HG03025 (cell line): ENCODE measurements around the gene GATAD2B.
A peak's percentile ranks its signal among the peaks of the same experiment; 100 is the strongest.
"Not testable (repeated sequence)": the region's sequence is repeated elsewhere in the genome, so short reads cannot be mapped to it uniquely, and the experiment has no call there.

ENCODE experiments used
- ATAC-seq: cut with Tn5 transposase; IDR thresholded peaks from one replicate; pipeline ENCODE4 v1.9.1; 2021; ENCODE audit warnings: mild to moderate bottlenecking, moderate library complexity; ENCODE audit not compliant: unreplicated experiment, low FRiP score

GATAD2B gene

DNA sequence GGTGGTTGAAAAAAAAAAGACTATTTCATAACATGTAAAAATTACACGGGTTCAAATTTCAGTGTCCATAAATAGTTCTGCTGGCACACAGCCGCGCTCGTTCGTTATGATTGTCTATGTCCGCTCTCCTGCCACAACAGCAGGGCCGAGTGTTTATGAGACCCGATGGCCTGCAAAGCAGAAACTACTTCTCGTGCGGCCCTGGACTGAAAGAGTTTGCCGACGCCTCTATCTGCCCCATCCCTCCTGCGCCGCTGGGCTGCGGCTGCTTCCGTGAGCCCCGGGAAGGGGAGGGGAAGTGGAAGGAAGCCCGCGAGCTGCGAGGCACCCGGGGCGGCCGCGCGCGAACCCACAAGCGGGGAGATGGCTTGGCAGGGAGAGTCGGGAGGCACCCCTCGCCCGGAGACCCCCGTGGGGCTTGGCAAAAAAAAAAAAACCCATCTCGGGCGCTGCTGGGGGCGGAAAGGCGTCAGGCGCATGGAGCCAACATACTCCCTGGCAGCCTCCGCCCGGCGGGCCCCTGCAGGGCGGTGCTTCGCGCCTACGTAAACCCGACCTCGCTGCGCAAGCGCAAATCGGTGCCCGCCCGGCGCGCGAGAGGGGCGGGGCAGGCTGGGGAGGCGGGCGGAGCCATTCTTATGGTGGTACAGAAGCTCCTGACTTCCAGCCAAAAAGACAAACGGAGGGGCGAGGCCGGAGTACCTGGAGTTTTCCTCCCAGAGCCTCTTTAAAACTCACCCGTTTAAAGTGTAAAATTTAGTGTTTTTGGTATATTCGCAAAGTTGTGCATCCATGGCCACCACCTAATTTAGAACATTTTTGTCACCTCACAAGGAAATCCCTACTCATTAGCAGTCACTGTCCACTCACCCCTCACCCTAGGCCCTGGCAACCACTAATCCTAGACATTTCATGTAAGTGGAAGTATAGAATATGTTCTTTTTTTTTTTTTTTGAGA, 139.3 kb downstream of the GATAD2B start:
- ATAC-seq: peak; percentile 67

DNA sequence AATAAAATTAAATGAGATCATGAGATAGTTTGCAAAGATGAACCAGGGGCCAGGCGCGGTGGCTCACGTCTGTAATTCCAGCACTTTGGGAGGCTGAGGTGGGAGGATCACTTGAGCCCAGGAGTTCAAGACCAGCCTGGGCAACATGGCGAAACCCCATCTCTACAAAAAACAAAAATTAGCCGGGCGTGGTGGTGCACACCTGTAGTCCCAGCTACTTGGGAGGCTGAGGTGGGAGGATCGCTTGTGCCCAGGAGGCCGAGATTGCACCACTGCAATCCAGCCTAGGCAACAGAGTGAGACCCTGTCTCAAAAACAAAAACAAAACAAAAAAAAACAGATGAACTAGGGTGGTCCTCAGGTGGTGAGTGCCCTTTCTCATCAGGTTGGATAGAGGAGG, 140.1 kb downstream of the GATAD2B start:
- ATAC-seq: not testable (repeated sequence)

GRCh38 chr1:153780551-153780950, 142.2 kb downstream of the GATAD2B start:
- ATAC-seq: no peak

DNA sequence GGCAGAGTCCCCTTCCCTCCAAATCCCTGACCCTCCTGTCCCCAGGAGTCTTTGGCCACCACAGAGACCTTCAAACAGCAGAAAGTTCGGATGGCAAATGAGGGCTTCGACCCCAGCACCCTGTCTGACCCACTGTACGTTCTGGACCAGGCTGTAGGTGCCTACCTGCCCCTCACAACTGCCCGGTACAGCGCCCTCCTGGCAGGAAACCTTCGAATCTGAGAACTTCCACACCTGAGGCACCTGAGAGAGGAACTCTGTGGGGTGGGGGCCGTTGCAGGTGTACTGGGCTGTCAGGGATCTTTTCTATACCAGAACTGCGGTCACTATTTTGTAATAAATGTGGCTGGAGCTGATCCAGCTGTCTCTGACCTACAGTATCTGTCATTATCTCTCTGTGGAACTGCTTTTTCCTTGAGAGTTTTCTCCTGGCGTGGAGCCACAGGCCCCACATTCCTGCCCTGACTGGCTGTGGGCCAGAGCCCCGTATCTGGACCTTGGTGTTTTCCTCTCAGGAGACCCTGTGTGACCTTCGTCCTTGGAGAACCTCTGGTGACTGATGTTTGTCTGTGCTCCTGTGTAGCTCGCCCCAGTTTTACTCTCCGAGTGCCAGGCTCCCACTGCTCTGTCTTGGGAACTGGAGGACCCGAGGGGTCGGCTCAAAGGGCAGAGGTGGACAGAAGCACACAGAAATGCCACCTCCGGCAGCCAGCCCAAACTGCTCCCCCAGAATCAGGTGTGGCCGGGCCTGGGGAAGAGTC, 142.8 kb downstream of the GATAD2B start:
- no peak for ATAC-seq

- ATAC-seq: no peak
Measured at GRCh38 chr1:153778824-153779519, 143.8 kb downstream of the GATAD2B start.

DNA sequence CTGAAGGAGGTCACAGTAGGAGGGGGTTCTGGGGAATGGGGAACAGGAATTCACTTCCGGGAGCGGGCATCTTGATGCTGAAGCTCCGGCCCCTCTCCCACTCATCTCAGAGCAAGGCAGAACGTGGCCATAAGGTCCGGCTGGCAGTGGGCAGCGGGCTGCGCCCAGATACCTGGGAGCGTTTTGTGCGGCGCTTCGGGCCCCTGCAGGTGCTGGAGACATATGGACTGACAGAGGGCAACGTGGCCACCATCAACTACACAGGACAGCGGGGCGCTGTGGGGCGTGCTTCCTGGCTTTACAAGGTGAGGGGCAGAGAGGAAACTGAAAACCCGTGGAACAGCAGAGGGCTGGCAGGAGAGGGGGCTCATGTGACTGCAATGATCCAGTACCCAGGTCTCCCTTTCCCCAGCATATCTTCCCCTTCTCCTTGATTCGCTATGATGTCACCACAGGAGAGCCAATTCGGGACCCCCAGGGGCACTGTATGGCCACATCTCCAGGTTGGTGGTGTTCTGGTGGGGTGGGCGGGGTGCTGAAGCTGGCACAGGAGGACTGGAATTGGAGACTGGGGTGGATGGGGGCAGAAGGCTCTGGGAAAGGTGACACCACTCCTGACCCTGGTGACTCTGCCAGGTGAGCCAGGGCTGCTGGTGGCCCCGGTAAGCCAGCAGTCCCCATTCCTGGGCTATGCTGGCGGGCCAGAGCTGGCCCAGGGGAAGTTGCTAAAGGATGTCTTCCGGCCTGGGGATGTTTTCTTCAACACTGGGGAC, 144.5 kb downstream of the GATAD2B start:
- no peak for ATAC-seq

- no peak for ATAC-seq
Measured at GRCh38 chr1:153777648-153778047, 145.1 kb downstream of the GATAD2B start.

DNA sequence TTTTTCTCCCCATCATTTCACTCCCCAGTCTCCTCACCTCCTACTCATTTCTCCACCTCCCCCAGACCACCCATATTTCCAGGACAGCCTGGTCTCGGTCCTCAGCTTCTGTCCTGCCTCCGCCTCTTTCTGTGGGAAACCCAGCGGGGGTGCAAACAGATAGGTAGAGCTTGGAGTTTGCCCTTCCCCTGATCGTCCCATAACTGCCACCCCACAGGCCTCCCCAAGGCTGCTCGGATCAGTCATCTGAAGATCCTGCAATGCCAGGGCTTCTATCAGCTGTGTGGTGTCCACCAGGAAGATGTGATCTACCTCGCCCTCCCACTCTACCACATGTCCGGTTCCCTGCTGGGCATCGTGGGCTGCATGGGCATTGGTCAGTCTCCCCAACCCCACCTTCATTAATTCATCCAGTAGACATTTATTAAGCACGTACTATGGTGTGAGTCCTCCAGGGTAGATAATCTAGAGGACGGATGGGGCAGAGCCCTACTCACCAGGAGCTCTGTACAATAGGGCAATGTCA, 145.9 kb downstream of the GATAD2B start:
- no peak for ATAC-seq

- ATAC-seq: no peak
Measured at GRCh38 chr1:153776352-153776751, 146.4 kb downstream of the GATAD2B start.

DNA sequence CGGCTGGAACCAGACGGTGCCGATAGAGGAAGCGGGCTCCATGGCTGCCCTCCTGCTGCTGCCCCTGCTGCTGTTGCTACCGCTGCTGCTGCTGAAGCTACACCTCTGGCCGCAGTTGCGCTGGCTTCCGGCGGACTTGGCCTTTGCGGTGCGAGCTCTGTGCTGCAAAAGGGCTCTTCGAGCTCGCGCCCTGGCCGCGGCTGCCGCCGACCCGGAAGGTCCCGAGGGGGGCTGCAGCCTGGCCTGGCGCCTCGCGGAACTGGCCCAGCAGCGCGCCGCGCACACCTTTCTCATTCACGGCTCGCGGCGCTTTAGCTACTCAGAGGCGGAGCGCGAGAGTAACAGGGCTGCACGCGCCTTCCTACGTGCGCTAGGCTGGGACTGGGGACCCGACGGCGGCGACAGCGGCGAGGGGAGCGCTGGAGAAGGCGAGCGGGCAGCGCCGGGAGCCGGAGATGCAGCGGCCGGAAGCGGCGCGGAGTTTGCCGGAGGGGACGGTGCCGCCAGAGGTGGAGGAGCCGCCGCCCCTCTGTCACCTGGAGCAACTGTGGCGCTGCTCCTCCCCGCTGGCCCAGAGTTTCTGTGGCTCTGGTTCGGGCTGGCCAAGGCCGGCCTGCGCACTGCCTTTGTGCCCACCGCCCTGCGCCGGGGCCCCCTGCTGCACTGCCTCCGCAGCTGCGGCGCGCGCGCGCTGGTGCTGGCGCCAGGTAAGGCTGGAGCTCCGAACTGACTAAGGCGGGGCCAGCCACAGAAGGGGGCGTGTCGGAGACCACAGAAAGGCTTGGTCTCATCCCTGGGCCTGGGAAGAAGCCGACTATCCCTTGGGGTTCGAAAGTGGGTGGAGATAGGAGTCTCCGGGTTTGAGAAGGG, 147.1 kb downstream of the GATAD2B start:
- ATAC-seq: no peak

DNA sequence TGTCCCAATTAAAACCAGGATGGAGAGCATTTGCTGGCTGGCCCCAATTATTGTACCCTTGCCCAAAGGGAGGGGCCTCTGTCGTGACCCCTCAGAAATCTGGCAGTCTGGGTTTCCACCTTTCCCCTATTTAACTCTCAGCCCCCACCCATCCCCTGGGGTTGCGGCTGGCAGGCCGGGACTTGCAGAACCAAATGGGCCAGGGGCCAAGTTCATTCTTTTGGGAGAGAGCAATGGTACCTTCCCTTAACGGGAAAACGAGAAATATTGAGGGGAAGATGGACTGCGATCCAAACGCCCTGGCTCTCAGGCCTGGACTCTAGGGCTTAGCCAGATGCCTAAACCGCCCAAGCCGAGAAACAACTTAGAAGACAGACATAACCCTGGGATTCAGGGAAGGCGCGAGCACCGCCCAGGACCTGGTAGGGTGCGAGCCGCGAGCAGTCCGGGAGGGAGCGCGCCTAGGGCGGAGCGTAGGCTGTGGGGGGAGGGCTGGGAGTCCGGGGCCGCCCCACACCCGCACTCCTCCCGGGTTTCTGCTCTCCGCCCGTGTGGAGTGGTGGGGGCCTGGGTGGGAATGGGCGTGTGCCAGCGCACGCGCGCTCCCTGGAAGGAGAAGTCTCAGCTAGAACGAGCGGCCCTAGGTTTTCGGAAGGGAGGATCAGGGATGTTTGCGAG, 147.9 kb downstream of the GATAD2B start, which contains the start of gene SLC27A3:
SLC27A3 (plus strand) TSS at position 628 of the 678 bp plus-strand sequence. CDS start 91 bp downstream, outside the sequence.
- ATAC-seq: no peak

GRCh38 chr1:153774026-153774595, 148.7 kb downstream of the GATAD2B start:
- no peak for ATAC-seq

DNA sequence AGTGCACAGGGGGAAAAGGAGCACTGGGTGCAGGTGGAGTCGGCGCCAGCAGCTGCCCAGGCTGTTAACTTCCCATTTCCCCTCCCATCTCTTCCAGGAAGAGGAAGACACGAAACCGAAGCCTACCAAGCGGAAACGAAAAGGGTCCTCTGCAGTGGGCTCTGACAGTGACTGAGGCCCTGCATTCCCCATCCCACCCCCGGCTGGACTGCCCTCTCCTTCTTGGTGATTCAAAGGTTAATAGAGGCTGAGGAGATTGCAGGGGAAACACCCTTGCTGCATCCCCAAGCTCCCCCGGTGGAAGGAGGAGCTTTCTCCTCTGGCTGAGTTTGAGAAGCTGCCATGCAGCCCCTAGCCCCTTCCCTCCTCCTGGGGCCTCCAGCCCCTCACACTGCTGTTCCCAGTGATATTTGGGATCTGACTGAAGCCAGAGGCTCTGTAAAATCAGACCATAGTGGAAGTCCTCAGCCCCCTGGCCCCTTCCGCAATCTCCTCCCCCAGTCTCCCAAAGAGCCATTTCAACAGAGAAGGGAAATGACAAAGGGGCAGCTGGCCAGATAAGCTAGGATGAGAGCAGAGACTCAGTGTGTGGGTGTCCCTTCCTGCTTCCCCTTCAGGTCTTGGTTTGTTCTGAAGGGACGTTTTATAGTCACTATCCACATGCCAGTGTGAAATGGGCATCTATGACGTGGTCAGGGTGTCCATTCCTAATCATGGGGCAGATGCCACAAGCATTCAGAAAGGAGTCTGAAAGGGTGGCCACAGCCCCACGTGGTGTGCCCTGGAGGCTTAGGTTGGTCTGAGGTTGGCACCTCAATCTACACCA, 149.5 kb downstream of the GATAD2B start:
- no peak for ATAC-seq

GRCh38 chr1:153771841-153772593, 150.8 kb downstream of the GATAD2B start:
- ATAC-seq: no peak

GRCh38 chr1:153771261-153771660, 151.5 kb downstream of the GATAD2B start:
- no peak for ATAC-seq

DNA sequence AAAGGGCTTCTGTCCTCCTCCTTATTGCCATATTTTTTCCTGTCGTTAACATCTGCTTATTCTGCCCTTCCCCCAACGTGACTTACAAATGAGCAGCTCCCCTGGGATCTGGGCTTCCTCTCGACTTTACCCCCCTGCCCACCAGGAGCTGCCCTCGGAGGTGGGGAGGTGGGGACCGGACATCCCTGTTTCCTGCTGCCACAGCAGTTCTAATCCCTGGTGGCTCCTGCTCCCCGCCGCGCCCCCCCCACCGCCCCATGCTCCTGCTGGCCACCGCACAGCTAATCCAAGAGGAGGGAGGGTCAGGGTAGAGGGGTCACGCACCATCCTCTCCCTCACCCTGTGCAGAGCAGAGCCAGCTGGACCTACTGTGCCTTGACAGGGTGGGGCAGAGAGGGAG, 152.0 kb downstream of the GATAD2B start:
- ATAC-seq: no peak
